Medulla oblongata (tissue), 1 donor: ENCODE data around the gene SPG21.

Source experiments
- DNase-seq: peaks from one replicate; pipeline ENCODE4 v3.0.0-alpha.2; 2015; ENCODE audit errors: extremely low spot score

The SPG21 gene

GRCh38 chr15:64938192-64938591 is 51.5 kb downstream of the SPG21 start:
- DNase-seq: no peak

DNA sequence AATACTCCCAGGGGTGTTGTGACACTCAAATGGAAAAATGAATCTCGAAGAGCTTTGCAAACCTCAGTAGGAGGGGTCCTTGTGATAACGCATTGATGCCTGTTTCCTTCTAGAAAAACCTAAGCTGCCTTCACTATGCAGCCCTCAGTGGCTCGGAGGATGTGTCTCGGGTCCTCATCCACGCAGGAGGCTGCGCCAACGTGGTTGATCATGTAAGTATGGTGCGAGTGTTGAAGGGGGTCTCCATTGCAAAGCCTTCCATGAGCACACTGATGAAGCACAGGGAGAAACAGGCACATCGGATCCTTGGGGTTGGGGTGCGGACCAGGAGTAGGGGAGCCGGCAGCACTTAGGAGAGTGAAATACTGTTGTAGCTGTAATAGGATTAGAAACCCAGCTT is 55.7 kb downstream of the SPG21 start:
- no peak for DNase-seq

DNA sequence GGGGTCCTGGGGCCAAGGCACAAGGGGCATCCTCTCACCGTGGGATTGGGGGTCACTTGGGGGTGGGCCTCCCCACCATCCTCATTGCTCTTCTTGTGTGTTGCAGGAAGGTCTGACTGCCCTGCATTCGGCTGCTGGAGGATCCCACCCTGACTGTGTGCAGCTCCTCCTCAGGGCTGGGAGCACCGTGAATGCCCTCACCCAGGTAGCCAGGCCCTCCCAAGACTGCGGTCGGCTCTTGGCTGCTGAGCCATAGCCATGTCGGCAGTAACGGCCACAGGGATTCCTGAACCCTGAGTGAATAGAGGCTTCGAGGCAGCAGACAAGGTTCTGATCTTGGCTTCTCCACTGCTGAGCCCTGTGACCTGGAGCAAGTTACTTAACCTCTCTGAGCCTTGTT is 58.3 kb downstream of the SPG21 start:
- DNase-seq: no peak

- no peak for DNase-seq
These were observed 58.8 kb downstream of the SPG21 start for GRCh38 chr15:64930778-64931371.

DNA sequence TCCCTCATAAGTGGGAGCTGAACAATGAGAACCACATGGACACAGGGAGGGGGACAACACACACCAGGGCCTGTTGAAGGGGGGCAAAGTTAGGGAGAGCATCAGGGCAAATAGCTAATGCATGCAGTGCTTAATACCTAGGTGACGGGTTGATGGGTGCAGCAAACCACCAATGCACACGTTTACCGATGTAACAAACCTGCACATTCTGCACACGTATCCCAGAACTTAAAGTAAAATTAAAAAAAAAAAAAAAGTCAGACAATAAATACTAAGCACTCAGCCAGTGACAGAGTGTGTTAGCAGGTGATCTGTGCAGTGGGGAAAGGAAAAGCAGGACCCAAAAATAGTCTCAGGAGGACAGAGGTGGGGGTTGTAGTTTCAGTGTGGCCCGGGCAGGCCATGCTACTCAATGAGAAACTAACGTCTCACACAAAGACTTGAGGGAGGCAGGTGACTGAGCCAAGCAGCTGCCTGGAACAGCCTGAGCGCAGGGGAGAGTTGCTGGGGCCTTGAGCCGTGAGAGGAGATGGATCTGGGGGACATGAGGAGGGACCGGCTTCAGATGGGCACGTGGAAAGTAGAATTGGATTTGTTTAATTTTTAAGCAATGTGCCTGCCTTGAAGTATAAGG is 59.6 kb downstream of the SPG21 start:
- no peak for DNase-seq

GRCh38 chr15:64928626-64929220 is 61.0 kb downstream of the SPG21 start:
- no peak for DNase-seq

- DNase-seq: no peak
These were observed 63.1 kb downstream of the SPG21 start for GRCh38 chr15:64926661-64927060.

DNA sequence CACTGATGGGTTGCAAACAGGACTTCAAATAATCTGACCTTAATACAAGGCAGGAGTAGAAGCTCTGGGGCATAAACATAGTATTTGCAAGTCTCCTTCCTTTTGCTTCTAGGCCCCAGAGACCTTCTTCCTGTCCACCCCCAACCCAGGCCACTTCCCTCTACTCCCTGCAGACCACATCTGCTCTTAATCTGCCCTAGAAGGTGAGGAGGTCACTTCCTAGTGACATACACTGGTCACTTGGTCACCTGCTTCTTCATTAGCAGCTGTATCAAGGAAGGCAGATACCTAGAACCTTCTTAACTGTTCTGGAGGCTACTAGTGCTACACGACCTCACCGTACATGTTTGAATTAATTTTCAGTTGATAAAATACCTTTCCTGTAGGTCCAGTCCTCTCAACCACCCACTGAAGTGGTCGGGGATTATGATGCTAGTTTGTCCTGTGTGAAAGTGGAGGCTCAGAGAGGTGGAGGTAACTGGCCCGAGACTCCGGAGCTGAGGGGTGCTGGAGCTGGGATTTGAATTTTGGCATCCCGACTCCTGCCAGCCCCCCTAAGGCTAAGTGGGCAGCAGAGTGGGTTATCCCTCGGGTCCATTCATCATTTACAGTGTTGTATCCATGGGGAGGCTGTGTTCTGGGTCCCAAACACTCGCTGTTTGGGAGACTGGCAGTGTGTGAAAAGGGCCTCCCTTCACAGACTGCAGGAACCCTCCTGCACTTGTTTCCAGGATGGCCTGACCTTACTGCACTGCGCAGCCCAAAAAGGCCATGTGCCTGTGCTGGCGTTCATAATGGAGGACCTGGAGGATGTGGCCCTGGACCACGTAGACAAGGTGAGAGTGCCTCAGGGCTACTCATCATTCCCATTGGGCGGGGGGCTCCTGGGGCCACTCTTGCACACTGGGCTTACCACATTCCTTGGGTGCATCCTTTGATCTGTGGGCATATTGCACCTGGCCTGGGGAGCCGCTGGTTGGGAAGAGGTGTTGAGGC is 64.1 kb downstream of the SPG21 start:
- no peak for DNase-seq

- DNase-seq: no peak
These were observed 66.2 kb downstream of the SPG21 start for GRCh38 chr15:64923546-64923945.

- no peak for DNase-seq
These were observed 68.0 kb downstream of the SPG21 start for GRCh38 chr15:64921711-64922110.

DNA sequence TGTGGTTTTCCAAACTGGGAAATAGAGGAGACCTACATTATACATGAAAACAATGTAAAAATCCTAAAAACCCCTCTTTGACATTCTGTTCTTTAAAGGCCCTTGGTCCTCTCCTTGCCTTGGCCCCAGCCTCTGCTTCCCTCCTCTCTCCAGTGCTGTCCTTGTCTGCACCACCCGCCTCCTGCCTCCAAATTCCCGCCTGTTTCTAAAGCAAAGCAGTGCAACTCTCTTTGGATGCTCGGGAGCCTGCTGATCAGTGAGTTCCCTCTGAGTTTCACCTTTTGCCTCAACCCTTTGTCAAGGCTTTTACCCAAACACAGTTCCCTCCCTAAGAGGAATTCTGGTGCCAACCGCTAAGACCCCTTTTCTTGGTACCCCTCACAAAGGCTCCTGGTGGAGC is 70.0 kb downstream of the SPG21 start:
- DNase-seq: no peak

- DNase-seq: no peak
These were observed 72.5 kb downstream of the SPG21 start for GRCh38 chr15:64917211-64917610.

DNA sequence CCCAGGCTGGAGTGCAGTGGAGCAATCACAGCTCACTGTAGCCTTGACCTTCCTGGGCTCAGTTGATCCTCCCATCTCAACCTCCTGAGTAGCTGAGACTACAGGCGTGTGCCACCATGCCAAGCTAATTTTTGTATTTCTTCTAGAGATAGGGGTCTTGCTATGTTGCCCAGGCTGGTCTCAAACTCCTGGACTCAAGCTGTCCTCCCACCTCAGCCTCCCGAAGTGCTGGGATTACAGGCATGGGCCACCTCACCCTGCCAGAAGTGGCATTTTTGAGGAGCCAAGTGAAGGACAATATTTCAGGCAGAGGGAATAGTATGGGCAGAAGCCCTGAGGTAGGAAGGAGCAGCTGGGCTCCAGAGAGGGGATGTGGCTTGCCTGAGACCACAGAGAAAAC is 73.3 kb downstream of the SPG21 start:
- DNase-seq: no peak

DNA sequence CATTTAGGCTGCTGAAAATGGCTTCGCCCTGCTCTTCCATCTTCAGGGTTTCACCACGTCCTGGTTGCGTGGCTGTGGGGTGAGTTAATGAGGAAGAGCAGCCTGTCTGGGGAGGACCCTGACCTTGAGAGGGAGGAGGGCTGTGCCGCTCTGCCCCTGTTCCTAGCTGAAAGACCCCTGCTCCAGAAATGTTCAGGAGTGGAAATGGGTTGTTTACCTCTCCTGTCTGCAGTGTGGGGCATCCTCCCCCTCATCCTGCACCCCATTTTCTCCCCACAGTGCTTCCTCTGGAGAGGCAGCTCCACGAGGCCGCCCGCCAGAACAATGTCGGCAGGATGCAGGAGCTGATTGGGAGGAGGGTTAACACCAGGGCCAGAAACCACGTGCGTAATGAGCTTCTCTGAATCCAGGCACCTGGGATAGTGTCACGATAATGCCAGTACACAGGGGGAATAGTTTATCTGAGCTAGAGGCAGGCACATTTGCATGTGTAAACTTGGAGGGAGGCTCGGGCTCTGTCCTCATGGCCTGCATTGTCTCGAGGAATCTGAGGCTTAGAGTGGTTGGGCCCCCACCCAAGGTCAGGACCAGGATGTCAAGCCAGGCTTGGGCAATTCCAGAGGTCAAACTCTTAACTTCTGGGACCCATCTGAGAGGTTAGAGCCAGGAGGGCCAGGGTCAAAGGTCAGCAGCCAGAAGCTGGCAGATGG is 74.0 kb downstream of the SPG21 start:
- no peak for DNase-seq
